Measurements from ENCODE around the gene SAA4.

SAA4 gene

DNA sequence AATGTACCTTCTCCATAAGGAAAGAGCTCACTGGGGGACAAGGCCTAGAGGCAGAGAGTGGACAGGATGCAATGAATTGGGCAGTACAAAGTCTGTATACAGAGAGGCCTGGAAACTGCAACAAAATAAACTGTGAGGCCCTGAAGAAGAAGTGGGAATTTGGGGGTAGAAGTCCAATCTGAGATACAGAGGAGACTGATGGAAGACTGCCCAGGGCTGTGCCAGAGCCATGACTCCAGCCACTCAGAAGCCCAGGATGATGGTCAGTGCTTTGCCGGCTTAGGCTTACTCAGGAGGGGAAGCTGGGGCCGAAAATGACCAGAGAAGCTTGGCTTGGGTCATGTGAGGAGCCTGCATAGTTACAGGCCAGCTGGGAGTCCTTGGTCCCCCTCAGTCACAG lies 5.7 kb downstream of the SAA4 start:
- TF ChIP-seq, protein P1, sequence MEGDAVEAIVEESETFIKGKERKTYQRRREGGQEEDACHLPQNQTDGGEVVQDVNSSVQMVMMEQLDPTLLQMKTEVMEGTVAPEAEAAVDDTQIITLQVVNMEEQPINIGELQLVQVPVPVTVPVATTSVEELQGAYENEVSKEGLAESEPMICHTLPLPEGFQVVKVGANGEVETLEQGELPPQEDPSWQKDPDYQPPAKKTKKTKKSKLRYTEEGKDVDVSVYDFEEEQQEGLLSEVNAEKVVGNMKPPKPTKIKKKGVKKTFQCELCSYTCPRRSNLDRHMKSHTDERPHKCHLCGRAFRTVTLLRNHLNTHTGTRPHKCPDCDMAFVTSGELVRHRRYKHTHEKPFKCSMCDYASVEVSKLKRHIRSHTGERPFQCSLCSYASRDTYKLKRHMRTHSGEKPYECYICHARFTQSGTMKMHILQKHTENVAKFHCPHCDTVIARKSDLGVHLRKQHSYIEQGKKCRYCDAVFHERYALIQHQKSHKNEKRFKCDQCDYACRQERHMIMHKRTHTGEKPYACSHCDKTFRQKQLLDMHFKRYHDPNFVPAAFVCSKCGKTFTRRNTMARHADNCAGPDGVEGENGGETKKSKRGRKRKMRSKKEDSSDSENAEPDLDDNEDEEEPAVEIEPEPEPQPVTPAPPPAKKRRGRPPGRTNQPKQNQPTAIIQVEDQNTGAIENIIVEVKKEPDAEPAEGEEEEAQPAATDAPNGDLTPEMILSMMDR (IDR thresholded peaks at IDR 0.05): no peak

DNA sequence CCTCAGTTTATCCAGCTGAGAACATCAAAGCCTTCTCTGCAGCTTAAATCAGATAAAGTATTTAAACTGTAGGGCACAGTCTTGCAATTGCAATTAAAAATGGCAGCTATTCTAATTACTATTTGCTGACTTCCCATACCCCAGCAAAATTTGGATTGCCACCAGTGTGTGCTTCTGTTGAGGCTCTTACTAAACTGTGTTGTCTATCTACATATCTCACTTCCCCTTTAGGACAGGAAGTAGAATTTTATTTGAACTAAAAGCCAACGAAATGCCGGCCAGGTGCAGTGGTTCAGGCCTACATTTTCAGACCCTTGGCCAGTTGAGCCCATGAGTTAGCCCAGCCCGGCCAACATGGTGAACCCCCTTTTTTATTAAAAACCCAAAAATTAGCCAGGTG lies 7.1 kb downstream of the SAA4 start:
- TF ChIP-seq, protein P1 (IDR thresholded peaks at IDR 0.05): no peak

DNA sequence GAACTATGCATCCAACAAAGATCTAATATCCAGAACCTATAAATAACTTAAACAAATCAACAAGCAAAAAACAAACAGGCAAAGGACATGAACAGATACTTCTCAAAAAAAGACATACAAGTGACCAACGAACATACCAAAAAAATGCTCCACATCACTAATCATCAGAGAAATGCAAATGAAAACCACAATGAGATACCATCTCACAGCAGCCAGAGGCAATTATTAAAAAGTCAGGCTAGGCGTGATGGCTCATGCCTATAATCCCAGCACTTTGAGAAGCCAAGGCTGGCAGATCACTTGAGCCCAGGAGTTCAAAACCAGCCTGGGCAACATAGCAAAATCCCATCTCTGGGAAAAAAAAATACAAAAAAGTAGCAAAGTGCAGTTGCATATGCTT lies 10.7 kb downstream of the SAA4 start:
- TF ChIP-seq, protein P1 (IDR thresholded peaks at IDR 0.05): no peak

DNA sequence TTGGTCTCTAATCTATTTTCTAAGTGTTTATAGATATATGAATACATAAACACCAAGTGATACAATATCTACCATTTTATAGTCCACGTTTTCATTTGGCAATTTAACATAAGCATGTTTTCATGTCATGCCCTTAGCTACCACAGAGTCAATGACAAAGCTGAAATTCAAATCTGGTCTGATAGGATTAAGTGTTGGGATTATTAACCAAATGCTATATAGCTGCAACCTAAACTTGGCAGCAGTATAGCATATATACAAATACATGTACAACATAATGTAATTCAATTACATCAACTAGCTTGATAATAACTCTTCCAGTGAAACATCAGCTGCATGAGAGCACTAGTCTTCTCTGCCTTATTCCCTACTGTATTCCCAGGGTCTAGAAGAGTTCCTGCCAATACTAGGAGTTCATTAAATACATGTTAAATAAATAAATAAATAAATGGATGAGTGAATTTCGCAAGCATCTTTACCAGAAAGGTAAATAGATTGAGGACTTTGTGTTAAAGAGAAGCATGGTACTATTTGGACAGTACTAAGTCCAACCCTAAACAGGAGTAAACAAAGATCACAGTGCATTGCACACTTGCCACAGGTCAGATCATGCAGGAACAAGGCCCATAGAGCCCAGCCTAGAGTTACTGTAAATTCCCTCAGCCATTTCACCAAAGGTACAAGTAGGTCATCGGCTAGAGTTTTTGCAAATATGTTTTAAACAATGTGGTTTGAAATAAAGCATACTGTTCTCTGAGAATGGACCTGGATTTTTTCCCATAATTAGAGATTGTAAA lies 12.8 kb downstream of the SAA4 start:
- TF ChIP-seq, protein P1 (IDR thresholded peaks at IDR 0.05): no peak

DNA sequence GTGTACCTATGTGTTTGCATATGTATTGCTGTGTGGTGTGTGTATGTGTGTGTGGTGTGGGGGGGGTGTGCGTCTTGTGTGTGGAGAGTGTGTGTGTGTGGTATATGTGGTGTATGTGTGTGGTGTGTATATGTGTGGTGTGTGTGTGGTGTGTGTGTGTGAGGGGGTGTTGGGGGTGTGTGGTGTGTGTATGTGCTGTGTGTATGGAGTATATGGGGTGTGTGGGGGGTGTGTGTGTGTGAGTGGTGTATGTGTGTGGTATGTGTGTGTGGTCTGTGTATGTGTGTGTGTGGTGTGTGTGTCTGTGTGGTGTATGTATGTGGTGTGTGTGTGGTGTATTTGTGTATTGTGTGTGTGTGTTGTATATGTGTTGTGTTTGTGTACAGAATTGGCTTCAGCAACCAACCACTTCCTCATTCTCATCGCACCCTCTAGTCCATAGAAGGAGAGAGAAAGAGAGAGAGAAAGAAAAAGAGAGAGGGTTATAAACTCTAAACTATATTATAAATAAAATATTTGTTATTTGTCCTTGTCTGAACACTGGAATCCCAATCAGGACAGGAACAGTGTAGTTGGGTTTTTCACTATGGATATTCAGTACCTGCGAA lies 13.7 kb downstream of the SAA4 start:
- TF ChIP-seq, protein P1 (IDR thresholded peaks at IDR 0.05): no peak

DNA sequence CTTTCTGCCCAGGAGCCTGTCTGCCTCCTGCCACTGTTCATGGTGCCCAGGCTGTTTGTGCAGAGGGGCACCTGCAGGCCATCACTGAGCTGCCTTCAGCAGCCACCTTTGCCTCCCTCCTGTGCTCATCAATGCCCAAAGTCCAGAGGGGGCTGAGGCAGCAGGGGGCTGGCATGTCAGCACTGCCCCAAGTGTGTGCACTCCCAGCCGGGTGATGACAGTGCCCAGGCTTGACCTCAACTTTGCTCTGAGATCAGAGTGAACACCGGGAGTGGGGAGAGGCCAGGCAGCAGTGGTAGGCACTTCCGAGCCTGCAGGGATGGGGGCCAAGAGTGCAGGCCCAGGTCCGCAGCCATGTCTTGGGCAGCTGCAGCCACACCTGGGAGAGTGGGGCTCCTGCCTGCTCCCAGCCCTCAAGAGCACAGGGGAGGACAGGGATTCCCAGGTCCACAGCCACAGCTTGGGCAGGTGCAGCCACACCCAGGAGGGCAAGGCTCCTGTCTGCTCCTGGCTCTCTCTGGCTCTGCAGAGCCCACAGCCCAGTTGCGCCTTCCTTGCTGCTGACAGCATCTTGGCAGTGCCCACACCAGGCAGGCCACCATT lies 15.2 kb downstream of the SAA4 start:
- TF ChIP-seq, protein P1 (IDR thresholded peaks at IDR 0.05): no peak

DNA sequence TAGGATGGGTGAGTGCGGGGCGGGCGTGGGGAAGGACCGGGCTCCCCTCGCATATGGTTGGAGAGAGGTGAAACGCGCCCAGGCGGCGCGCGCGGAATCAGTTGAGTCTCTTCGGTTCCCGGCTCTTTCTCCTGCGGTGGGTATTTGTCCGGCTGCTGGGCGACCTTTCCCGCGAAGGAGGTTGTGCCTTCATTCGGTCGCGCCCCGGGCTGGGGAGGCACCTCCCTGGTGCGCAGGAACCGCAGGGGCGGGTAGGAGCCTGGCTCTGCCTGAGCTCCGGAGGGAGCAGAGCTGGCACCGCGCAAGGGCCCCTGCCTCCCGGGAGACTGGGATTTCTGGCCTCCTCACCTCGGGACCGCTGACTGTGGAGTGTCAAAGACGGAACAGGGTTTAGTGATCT lies 27.5 kb downstream of the SAA4 start:
- TF ChIP-seq, protein P1 (IDR thresholded peaks at IDR 0.05): no peak
